ENCODE measurements around the gene L3MBTL4.

L3MBTL4 gene

GRCh38 chr18:5993938-5994337 is 420.8 kb downstream of the L3MBTL4 start:
- DNase-seq (ENCODE audit: low read depth in 2 of 2) = no peak

GRCh38 chr18:5992381-5992780 is 422.3 kb downstream of the L3MBTL4 start:
- no peak for DNase-seq (ENCODE audit: low read depth in 2 of 2)

GRCh38 chr18:5987249-5987648 is 427.5 kb downstream of the L3MBTL4 start:
- no peak for DNase-seq (ENCODE audit: low read depth in 2 of 2)

GRCh38 chr18:5986257-5986931 is 428.3 kb downstream of the L3MBTL4 start:
- no peak for DNase-seq (ENCODE audit: low read depth in 2 of 2)

- no peak for DNase-seq (ENCODE audit: low read depth in 2 of 2)
These were observed 430.5 kb downstream of the L3MBTL4 start for GRCh38 chr18:5984245-5984644.

- DNase-seq (ENCODE audit: low read depth in 2 of 2) = no peak
These were observed 431.2 kb downstream of the L3MBTL4 start for GRCh38 chr18:5983488-5983887.

GRCh38 chr18:5982332-5982731 is 432.4 kb downstream of the L3MBTL4 start:
- no peak for DNase-seq (ENCODE audit: low read depth in 2 of 2)

- DNase-seq (ENCODE audit: low read depth in 2 of 2) = no peak
These were observed 434.0 kb downstream of the L3MBTL4 start for GRCh38 chr18:5980721-5981120.

- no peak for DNase-seq (ENCODE audit: low read depth in 2 of 2)
These were observed 434.7 kb downstream of the L3MBTL4 start for GRCh38 chr18:5979971-5980457.

GRCh38 chr18:5979176-5979888 is 435.4 kb downstream of the L3MBTL4 start:
- no peak for DNase-seq (ENCODE audit: low read depth in 2 of 2)

- no peak for DNase-seq (ENCODE audit: low read depth in 2 of 2)
These were observed 437.7 kb downstream of the L3MBTL4 start for GRCh38 chr18:5977022-5977421.

GRCh38 chr18:5975111-5976002 is 439.4 kb downstream of the L3MBTL4 start:
- no peak for DNase-seq (ENCODE audit: low read depth in 2 of 2)

- DNase-seq (ENCODE audit: low read depth in 2 of 2) = no peak
These were observed 440.0 kb downstream of the L3MBTL4 start for GRCh38 chr18:5974696-5975095.

GRCh38 chr18:5973099-5973498 is 441.6 kb downstream of the L3MBTL4 start:
- DNase-seq (ENCODE audit: low read depth in 2 of 2) = no peak

- no peak for DNase-seq (ENCODE audit: low read depth in 2 of 2)
These were observed 442.4 kb downstream of the L3MBTL4 start for GRCh38 chr18:5972298-5972697.

- no peak for DNase-seq (ENCODE audit: low read depth in 2 of 2)
These were observed 444.7 kb downstream of the L3MBTL4 start for GRCh38 chr18:5969989-5970403.

- DNase-seq (ENCODE audit: low read depth in 2 of 2) = no peak
These were observed 445.2 kb downstream of the L3MBTL4 start for GRCh38 chr18:5969355-5969988.

- DNase-seq (ENCODE audit: low read depth in 2 of 2) = no peak
These were observed 447.0 kb downstream of the L3MBTL4 start for GRCh38 chr18:5967666-5968065.

GRCh38 chr18:5967007-5967406 is 447.7 kb downstream of the L3MBTL4 start:
- DNase-seq (ENCODE audit: low read depth in 2 of 2) = no peak

GRCh38 chr18:5966514-5966913 is 448.2 kb downstream of the L3MBTL4 start:
- DNase-seq (ENCODE audit: low read depth in 2 of 2) = no peak

GRCh38 chr18:5964996-5965395 is 449.7 kb downstream of the L3MBTL4 start:
- no peak for DNase-seq (ENCODE audit: low read depth in 2 of 2)

GRCh38 chr18:5964596-5964995 is 450.1 kb downstream of the L3MBTL4 start:
- no peak for DNase-seq (ENCODE audit: low read depth in 2 of 2)

Measured in stimulated activated CD4-positive, alpha-beta T cell treated with anti-CD3 and anti-CD28 coated beads, Interleukin-15, amount 100 ng/mL, for 48 hours (primary cell).